HCT116 (cell line): ENCODE data around the gene RGS10.

Experiments used
- EGR1 ChIP-seq: IDR thresholded peaks from 2 replicates; pipeline ENCODE4 v1.6.1; 2012; ENCODE audit warnings: low read depth
- ELF1 ChIP-seq: IDR thresholded peaks from 2 replicates; pipeline ENCODE4 v1.6.1; 2012; ENCODE audit warnings: low read depth, borderline replicate concordance
- EZH2 ChIP-seq: fragments of 200-600 bp; sonication (generic); IDR thresholded peaks from 2 replicates; pipeline ENCODE4 v1.6.1; 2017; ENCODE audit warnings: antibody characterized with exemption, mixed run types
- EZH2phosphoT487 ChIP-seq: fragments of 200-600 bp; IDR thresholded peaks from 2 replicates; pipeline ENCODE4 v1.6.1; 2018; ENCODE audit warnings: antibody characterized with exemption, borderline replicate concordance
- POLR2A ChIP-seq: IDR thresholded peaks from 2 replicates; pipeline ENCODE4 v1.7.0; 2011; ENCODE audit warnings: borderline replicate concordance; ENCODE audit not compliant: insufficient read depth, insufficient read length; ENCODE audit errors: extremely low read depth
- RAD21 ChIP-seq: IDR thresholded peaks from 2 replicates; pipeline ENCODE4 v1.6.1; 2012; ENCODE audit warnings: low read depth, mild to moderate bottlenecking
- SP1 ChIP-seq: IDR thresholded peaks from 2 replicates; pipeline ENCODE4 v1.6.1; 2012; ENCODE audit warnings: low read depth
- ZFX ChIP-seq: fragments of 450-650 bp; IDR thresholded peaks from 2 replicates; pipeline ENCODE4 v1.6.1; 2017
- TF ChIP-seq, protein P1 (sequence below): IDR thresholded peaks from 2 replicates; pipeline ENCODE4 v1.6.1; 2012; ENCODE audit warnings: low read depth
- TF ChIP-seq, protein P2 (sequence below), 3 experiments: fragments of 200-600 bp in 1 of 3; sonication (generic) in 1 of 3; IDR thresholded peaks in 2 of 3; conservative IDR thresholded peaks in 1 of 3; 2 replicates each; pipeline ENCODE4 v1.5.1; 2012 to 2017; ENCODE audit warnings: low read depth in 2 of 3, low read length in 2 of 3, antibody characterized with exemption in 1 of 3, borderline replicate concordance in 1 of 3, control low read depth in 1 of 3, mild to moderate bottlenecking in 1 of 3, mixed read lengths in 1 of 3, mixed run types in 1 of 3, moderate library complexity in 1 of 3; ENCODE audit not compliant: insufficient read depth in 1 of 3

DNA sequence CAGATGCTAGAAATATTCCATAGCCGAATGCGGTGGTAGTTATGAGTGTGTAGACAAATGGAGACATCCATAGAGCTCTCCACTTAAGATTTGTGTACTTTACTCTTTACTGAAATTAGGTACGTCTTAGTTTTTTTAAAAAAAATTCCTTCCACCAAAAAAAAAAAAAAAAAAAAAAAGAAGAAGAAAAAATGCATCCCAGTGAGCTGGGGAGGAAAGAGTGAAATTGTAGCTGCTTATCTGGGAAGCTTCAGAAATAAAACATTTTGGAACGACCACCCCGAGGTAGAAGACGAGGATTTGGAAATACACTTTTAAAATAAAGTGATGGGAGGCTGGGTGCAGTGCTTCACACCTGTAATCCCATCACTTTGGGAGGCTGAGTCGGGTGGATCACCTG lies 53.8 kb downstream of the RGS10 start:
- TF ChIP-seq SP1 (no peak), ELF1 (no peak), POLR2A (no peak), ZFX (no peak), EGR1 (no peak), EZH2phosphoT487 (no peak), RAD21 (no peak), EZH2 (no peak)
- TF ChIP-seq, protein P1, sequence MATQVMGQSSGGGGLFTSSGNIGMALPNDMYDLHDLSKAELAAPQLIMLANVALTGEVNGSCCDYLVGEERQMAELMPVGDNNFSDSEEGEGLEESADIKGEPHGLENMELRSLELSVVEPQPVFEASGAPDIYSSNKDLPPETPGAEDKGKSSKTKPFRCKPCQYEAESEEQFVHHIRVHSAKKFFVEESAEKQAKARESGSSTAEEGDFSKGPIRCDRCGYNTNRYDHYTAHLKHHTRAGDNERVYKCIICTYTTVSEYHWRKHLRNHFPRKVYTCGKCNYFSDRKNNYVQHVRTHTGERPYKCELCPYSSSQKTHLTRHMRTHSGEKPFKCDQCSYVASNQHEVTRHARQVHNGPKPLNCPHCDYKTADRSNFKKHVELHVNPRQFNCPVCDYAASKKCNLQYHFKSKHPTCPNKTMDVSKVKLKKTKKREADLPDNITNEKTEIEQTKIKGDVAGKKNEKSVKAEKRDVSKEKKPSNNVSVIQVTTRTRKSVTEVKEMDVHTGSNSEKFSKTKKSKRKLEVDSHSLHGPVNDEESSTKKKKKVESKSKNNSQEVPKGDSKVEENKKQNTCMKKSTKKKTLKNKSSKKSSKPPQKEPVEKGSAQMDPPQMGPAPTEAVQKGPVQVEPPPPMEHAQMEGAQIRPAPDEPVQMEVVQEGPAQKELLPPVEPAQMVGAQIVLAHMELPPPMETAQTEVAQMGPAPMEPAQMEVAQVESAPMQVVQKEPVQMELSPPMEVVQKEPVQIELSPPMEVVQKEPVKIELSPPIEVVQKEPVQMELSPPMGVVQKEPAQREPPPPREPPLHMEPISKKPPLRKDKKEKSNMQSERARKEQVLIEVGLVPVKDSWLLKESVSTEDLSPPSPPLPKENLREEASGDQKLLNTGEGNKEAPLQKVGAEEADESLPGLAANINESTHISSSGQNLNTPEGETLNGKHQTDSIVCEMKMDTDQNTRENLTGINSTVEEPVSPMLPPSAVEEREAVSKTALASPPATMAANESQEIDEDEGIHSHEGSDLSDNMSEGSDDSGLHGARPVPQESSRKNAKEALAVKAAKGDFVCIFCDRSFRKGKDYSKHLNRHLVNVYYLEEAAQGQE = no peak
- TF ChIP-seq, protein P2, sequence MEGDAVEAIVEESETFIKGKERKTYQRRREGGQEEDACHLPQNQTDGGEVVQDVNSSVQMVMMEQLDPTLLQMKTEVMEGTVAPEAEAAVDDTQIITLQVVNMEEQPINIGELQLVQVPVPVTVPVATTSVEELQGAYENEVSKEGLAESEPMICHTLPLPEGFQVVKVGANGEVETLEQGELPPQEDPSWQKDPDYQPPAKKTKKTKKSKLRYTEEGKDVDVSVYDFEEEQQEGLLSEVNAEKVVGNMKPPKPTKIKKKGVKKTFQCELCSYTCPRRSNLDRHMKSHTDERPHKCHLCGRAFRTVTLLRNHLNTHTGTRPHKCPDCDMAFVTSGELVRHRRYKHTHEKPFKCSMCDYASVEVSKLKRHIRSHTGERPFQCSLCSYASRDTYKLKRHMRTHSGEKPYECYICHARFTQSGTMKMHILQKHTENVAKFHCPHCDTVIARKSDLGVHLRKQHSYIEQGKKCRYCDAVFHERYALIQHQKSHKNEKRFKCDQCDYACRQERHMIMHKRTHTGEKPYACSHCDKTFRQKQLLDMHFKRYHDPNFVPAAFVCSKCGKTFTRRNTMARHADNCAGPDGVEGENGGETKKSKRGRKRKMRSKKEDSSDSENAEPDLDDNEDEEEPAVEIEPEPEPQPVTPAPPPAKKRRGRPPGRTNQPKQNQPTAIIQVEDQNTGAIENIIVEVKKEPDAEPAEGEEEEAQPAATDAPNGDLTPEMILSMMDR (IDR thresholded peaks at IDR 0.05 in 2 of 3, conservative IDR thresholded peaks at IDR 0.05 in 1 of 3; ENCODE audit: borderline replicate concordance in 1 of 3, insufficient read depth in 1 of 3, low read depth in 2 of 3, low read length in 2 of 3) = no peak
